Vagina (tissue), 2 donors: ENCODE measurements around the gene UNK. TPM values are rescaled to one million over a fixed set of nuclear protein-coding genes. Genes with fewer than 3 reads are reported as not detected.
"Not testable (repeated sequence)": the region's sequence is repeated elsewhere in the genome, so short reads cannot be mapped to it uniquely, and the experiment has no call there.

Source experiments
- DNase-seq, 2 donors: peaks; one replicate each; pipeline ENCODE4 v3.0.0-alpha.2; 2017; ENCODE audit errors: extremely low spot score in 2 of 2
- H3K27ac ChIP-seq: fragments of 200-600 bp; sonication (generic); one replicate; pipeline ENCODE4 v1.5.1; 2019
- H3K27me3 ChIP-seq: fragments of 200-600 bp; sonication (generic); one replicate; pipeline ENCODE4 v1.5.1; 2019
- H3K36me3 ChIP-seq, 2 donors: fragments of 200-600 bp; sonication (generic); one replicate each; pipeline ENCODE4 v1.5.1; 2017 to 2019
- H3K4me1 ChIP-seq: fragments of 200-600 bp; sonication (generic); one replicate; pipeline ENCODE4 v1.5.1; 2019
- H3K4me3 ChIP-seq, 2 donors: fragments of 200-600 bp; sonication (generic); 1 replicate in 1 of 2; 2 replicates in 1 of 2; pipeline ENCODE4 v1.5.1; 2016 to 2019
- H3K9me3 ChIP-seq: fragments of 200-600 bp; sonication (generic); one replicate; pipeline ENCODE4 v1.5.1; 2019
- POLR2A ChIP-seq, 2 donors: fragments of 450-650 bp; IDR thresholded peaks; one replicate each; pipeline ENCODE4 v1.6.1; 2017; ENCODE audit warnings: antibody characterized with exemption in 2 of 2, mild to moderate bottlenecking in 2 of 2, moderate library complexity in 2 of 2
- POLR2AphosphoS5 ChIP-seq, 2 donors: sonication (generic); formaldehyde crosslinking; IDR thresholded peaks; one replicate each; pipeline ENCODE4 v1.9.0; 2017; ENCODE audit warnings: antibody characterized with exemption in 2 of 2, mild to moderate bottlenecking in 2 of 2, low read depth in 1 of 2; ENCODE audit not compliant: insufficient read depth in 1 of 2
- intact Hi-C: fragments of 100-400 bp; cut with DNase I; formaldehyde crosslinking; loops from one replicate; pipeline ENCODE4 v1.15.1; 2023
- total RNA-seq: library from RNA; depleted of rRNA; stranded (reverse); fragments of >200 nt; gene quantifications from one replicate; pipeline ENCODE4 v1.2.3, GENCODE V29; 2016
- TF ChIP-seq, protein P1 (sequence below), 3 experiments: fragments of 450-650 bp in 2 of 3; fragments of 200-600 bp in 1 of 3; sonication (generic) in 1 of 3; IDR thresholded peaks; one replicate each; pipeline ENCODE4 v1.5.1; 2017 to 2019; ENCODE audit warnings: antibody characterized with exemption in 3 of 3, mild to moderate bottlenecking in 2 of 3, moderate library complexity in 2 of 3

Gene UNK
- total RNA-seq, 1 donor from 2014 or later = 35.1 TPM

DNA sequence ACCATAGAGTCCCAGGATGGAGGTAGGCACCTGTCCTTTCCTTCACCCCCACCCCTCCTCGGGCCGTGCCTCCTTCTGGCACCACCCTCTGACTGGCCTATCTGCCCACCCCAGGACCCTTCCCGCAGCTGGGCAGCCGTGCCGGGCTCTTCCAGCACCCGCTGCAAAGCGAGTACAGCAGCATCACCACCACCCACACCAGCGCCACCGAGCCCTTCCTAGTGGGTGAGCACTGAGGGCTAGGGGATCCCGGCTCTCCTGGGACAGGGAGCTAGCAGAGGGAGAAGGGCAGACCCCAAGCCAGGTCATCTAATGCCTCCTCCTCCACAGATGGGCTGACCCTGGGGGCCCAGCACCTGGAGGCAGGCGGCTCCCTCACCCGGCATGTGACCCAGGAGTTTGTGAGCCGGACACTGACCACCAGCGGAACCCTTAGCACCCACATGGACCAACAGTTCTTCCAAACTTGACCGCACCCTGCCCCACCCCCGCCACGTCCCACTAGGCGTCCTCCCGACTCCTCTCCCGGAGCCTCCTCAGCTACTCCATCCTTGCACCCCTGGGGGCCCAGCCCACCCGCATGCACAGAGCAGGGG is 27.4 kb upstream of the UNK start:
- H3K36me3 ChIP-seq = peaks cover 0 to 15% of the 10 kb centered on the region in 2 donors
- TF ChIP-seq POLR2A (IDR thresholded peaks at IDR 0.05) = no peak
- TF ChIP-seq POLR2AphosphoS5 (IDR thresholded peaks at IDR 0.05; ENCODE audit: insufficient read depth in 1 of 2, low read depth in 1 of 2) = no peak
- TF ChIP-seq, protein P1, sequence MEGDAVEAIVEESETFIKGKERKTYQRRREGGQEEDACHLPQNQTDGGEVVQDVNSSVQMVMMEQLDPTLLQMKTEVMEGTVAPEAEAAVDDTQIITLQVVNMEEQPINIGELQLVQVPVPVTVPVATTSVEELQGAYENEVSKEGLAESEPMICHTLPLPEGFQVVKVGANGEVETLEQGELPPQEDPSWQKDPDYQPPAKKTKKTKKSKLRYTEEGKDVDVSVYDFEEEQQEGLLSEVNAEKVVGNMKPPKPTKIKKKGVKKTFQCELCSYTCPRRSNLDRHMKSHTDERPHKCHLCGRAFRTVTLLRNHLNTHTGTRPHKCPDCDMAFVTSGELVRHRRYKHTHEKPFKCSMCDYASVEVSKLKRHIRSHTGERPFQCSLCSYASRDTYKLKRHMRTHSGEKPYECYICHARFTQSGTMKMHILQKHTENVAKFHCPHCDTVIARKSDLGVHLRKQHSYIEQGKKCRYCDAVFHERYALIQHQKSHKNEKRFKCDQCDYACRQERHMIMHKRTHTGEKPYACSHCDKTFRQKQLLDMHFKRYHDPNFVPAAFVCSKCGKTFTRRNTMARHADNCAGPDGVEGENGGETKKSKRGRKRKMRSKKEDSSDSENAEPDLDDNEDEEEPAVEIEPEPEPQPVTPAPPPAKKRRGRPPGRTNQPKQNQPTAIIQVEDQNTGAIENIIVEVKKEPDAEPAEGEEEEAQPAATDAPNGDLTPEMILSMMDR (IDR thresholded peaks at IDR 0.05) = no peak
- H3K27ac ChIP-seq = no peak overlapping the region
- no peaks in the 10 kb centered on the region for H3K9me3 ChIP-seq
- H3K4me1 ChIP-seq = peaks cover 19% of the 10 kb centered on the region
- intact Hi-C loops = no loop called here
- no peaks in the 10 kb centered on the region for H3K27me3 ChIP-seq
- H3K4me3 ChIP-seq = no peak overlapping the region
- DNase-seq = no peak

DNA sequence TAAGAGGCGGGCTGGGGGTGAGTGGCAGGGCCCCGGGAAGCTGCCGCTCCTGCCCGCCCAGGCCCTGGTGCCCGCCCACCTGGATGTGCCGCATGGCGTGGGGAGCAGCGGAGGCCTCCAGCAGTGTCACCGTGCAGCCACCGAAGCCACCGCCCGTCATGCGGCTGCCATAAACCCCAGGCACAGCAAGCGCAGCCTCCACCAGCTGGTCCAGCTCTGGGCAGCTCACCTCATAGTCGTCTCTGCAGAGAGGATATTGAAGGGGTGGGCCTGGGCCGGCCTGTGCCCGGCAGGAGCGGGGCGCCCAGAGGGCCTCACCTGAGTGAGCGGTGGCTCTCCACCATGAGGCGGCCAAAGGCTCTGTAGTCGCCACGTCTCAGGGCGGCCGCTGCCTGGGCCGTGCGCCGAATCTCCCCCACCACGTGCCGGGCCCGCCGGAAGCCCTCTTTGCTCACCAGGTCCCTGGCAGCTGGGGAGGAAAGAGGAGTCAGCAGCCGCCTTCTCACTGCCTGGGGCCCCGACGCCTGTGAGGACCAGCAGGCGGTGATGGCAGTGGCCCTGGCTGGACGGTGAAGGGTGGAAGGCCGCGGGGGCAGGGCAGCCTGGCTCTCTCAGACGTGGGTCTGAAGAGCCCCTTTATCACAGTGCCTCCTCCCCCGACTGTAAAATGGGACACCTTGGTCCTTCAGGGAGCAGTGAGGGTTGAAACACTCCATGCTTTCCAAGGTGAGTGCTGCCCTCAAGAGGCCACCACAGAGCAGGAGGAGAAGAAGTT is 26.3 kb upstream of the UNK start:
- DNase-seq = no peak
- Histone ChIP-seq H3K27ac (no peak overlapping the region), H3K4me3 (no peak overlapping the region), H3K27me3 (no peaks in the 10 kb centered on the region), H3K4me1 (peaks cover 14% of the 10 kb centered on the region), H3K36me3 (peaks cover 0 to 15% of the 10 kb centered on the region in 2 donors), H3K9me3 (no peaks in the 10 kb centered on the region)
- TF ChIP-seq POLR2AphosphoS5 (IDR thresholded peaks at IDR 0.05; ENCODE audit: insufficient read depth in 1 of 2, low read depth in 1 of 2) = no peak
- no peak for TF ChIP-seq POLR2A (IDR thresholded peaks at IDR 0.05)
- TF ChIP-seq, protein P1 (IDR thresholded peaks at IDR 0.05) = no peak
- intact Hi-C loops = no loop called here

DNA sequence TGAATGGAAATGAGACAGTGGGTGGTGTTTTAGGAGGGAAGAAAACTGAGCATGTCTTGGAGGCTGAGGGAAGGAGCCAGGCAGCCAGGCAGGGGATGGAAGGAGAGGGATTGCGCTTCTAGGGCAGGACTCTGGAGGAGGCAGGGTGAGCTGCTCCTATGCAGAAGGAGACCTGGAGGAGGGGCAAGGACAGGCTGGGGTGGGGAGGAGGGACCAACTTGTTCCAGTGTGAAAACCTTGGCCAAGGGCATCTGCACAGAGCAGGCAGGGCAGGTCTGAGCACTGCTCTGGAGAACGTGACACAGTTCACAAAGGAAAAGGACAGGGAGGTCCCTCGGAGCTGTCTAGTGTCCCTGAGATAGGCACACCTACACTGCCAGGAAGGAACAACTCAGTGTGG is 25.1 kb upstream of the UNK start:
- DNase-seq = no peak
- intact Hi-C loops = no loop called here
- Histone ChIP-seq H3K4me1 (peaks cover 18% of the 10 kb centered on the region), H3K9me3 (no peaks in the 10 kb centered on the region), H3K27ac (no peak overlapping the region), H3K36me3 (peaks cover 0 to 15% of the 10 kb centered on the region in 2 donors), H3K4me3 (no peak overlapping the region), H3K27me3 (no peaks in the 10 kb centered on the region)
- TF ChIP-seq POLR2AphosphoS5 (IDR thresholded peaks at IDR 0.05; ENCODE audit: insufficient read depth in 1 of 2, low read depth in 1 of 2) (no peak), POLR2A (IDR thresholded peaks at IDR 0.05) (no peak)
- TF ChIP-seq, protein P1 (IDR thresholded peaks at IDR 0.05) = no peak

DNA sequence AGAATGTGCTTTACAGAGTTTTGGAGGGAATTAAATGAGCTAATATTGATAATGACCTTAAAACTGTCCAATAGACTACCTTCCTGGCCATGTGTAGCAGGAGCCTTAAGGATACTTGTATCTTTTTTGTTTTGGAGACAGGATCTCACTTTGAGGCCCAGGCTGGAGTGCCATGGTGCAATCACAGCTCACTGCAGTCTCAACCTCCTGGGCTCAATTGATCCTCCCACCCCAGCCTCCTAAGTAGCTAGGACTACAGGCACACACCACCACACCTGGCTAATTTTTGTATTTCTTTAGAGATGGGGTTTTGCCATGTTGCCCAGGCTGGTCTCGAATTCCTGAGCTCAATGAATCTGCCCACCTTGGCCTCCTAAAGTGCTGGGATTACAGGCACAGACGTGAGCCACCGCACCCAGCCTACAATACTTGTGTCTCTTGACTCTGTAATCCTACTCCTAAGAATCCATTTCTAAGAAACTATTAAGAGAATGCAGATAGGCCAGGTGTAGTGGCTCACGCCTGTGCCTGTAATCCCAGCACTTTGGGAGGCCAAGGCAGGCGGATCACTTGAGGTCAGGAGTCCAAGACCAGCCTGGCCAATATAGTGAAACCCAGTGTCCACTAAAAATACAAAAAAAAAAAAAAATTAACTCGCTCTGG is 24.5 kb upstream of the UNK start:
- H3K27me3 ChIP-seq = not testable (repeated sequence)

DNA sequence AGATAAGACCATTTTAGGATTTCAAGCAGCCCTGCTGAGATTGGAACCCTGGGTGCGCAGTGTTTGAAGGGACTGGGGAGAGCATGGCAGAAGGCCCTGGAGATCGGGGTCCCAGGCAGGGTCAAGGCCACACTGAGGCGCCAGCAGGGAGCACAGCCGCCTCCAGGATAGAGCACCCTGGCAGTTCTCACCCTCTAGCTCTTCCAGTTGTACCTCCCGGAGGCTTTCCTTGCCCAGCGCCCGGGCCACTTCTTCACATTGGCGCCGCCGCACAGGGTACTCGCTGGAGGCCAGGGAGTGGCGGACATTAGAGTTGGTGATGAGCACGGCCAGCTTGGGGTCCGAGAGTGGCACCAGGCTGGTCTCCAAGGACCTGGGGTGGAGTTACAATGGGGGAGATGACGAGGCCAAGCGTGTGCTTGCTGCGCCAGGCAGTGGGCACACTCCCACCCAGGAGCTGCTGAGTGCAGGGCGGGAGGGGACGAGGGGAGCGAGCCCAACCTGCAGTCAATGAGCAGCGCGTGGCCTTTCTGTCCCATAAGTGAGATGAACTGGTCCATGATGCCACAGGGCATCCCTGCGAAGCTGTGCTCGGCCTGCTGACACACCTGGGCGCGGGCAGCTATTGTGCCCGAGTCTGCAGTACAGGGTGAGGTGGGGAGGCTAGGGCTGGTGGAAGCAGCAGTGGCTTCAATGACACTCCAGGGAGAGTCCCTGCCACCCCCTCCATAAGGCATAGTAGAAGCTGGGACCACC is 21.9 kb upstream of the UNK start:
- Histone ChIP-seq H3K27me3 (no peaks in the 10 kb centered on the region), H3K9me3 (no peaks in the 10 kb centered on the region), H3K4me1 (peaks cover 20% of the 10 kb centered on the region), H3K27ac (no peak overlapping the region), H3K36me3 (peaks cover 0 to 8% of the 10 kb centered on the region in 2 donors), H3K4me3 (no peak overlapping the region)
- TF ChIP-seq, protein P1 (IDR thresholded peaks at IDR 0.05) = no peak
- TF ChIP-seq POLR2AphosphoS5 (IDR thresholded peaks at IDR 0.05; ENCODE audit: insufficient read depth in 1 of 2, low read depth in 1 of 2) = no peak
- no peak for TF ChIP-seq POLR2A (IDR thresholded peaks at IDR 0.05)
- intact Hi-C loops = loop anchor here (10.0 kb wide), 1 partner anchor 112 kb away; the partner anchor contains the start of gene TRIM47
- no peak for DNase-seq

More for the DNA sequence above, 24.5 kb upstream of the UNK start:
- not testable (repeated sequence) for DNase-seq, H3K4me3 ChIP-seq, H3K9me3 ChIP-seq, H3K27ac ChIP-seq
- H3K4me1 ChIP-seq = peaks cover 16% of the 10 kb centered on the region
- intact Hi-C loops = loop anchor here (10.0 kb wide), 1 partner anchor 115 kb away; the partner anchor contains the start of gene TRIM47
- peaks cover 0 to 15% of the 10 kb centered on the region in 2 donors for H3K36me3 ChIP-seq
